Karpas-422 (cell line): Measurements from ENCODE around the gene ANKRD40. TPM values are rescaled to one million over a fixed set of nuclear protein-coding genes. Genes with fewer than 3 reads are reported as not detected.

Source experiments
- DNase-seq: peaks from one replicate; pipeline ENCODE4 v3.0.0-alpha.2; 2015
- H2AFZ ChIP-seq: fragments of 200-600 bp; sonication (generic); 2 replicates; pipeline ENCODE4 v1.6.1; 2014; ENCODE audit warnings: antibody characterized with exemption, low read length, mixed read lengths
- H3K27ac ChIP-seq: fragments of 200-600 bp; sonication (generic); 2 replicates; pipeline ENCODE4 v1.5.1; 2014; ENCODE audit warnings: mild to moderate bottlenecking, low read length, moderate library complexity
- H3K27me3 ChIP-seq: fragments of 200-600 bp; sonication (generic); 2 replicates; pipeline ENCODE4 v1.6.1; 2014; ENCODE audit warnings: low read length, mixed read lengths
- H3K36me3 ChIP-seq: fragments of 200-600 bp; sonication (generic); 2 replicates; pipeline ENCODE4 v1.6.1; 2014; ENCODE audit warnings: low read length, mixed read lengths; ENCODE audit not compliant: insufficient read depth
- H3K4me1 ChIP-seq: fragments of 200-600 bp; sonication (generic); 2 replicates; pipeline ENCODE4 v1.6.1; 2014; ENCODE audit warnings: mild to moderate bottlenecking, low read length, mixed read lengths
- H3K4me2 ChIP-seq: fragments of 200-600 bp; sonication (generic); 2 replicates; pipeline ENCODE4 v1.6.1; 2014; ENCODE audit warnings: low read length, low read depth, mild to moderate bottlenecking; ENCODE audit not compliant: poor library complexity, severe bottlenecking
- H3K4me3 ChIP-seq: fragments of 200-600 bp; sonication (generic); 2 replicates; pipeline ENCODE4 v1.5.1; 2014; ENCODE audit warnings: mild to moderate bottlenecking, antibody characterized with exemption, low read length, mixed read lengths
- H3K79me2 ChIP-seq: fragments of 200-600 bp; sonication (generic); 2 replicates; pipeline ENCODE4 v1.6.1; 2014; ENCODE audit warnings: mild to moderate bottlenecking, low read length, mixed read lengths
- H3K9ac ChIP-seq: fragments of 200-600 bp; sonication (generic); 2 replicates; pipeline ENCODE4 v1.6.0; 2014; ENCODE audit warnings: low read length
- H3K9me2 ChIP-seq: fragments of 200-600 bp; sonication (generic), shearing (Covaris generic); replicated peaks from 2 replicates; pipeline ENCODE4 v1.6.0; 2014; ENCODE audit warnings: mild to moderate bottlenecking, low read length, moderate library complexity; ENCODE audit not compliant: insufficient read depth
- H3K9me3 ChIP-seq: fragments of 300-700, 200-600 bp; sonication (generic); 2 replicates; pipeline ENCODE4 v1.6.1; 2014; ENCODE audit warnings: low read length, mixed read lengths
- H4K20me1 ChIP-seq: fragments of 200-600 bp; sonication (generic); 2 replicates; pipeline ENCODE4 v1.6.1; 2014; ENCODE audit warnings: mild to moderate bottlenecking, antibody characterized with exemption, low read length, low read depth; ENCODE audit not compliant: insufficient read depth
- total RNA-seq: library from RNA; depleted of rRNA; stranded (reverse); fragments of >200 nt; shearing (Covaris generic); gene quantifications from 2 replicates; pipeline ENCODE4 v1.2.3, GENCODE V29; 2014; ENCODE audit warnings: low replicate concordance

The ANKRD40 gene
- total RNA-seq, 1 experiment from 2014 or later: 34.1 TPM

- H3K9me2 ChIP-seq: no peaks in the 10 kb centered on the region
- no peaks in the 10 kb centered on the region for H3K9me3 ChIP-seq
- H3K27ac ChIP-seq: peak overlapping the region; percentile 88
- 0 out of 2 replicates have a peak, but pooled peaks cover under 1% of the 10 kb centered on the region for H3K36me3 ChIP-seq
- no peaks in the 10 kb centered on the region for H3K27me3 ChIP-seq
- peaks cover 58% of the 10 kb centered on the region for H3K79me2 ChIP-seq
- H3K4me3 ChIP-seq: peak overlapping the region; percentile 91
- peak; percentile 64 for DNase-seq
- peak overlapping the region; percentile 90 for H3K9ac ChIP-seq
- H3K4me1 ChIP-seq: peaks cover 31% of the 10 kb centered on the region
- peak overlapping the region; percentile 90 for H3K4me2 ChIP-seq
- H4K20me1 ChIP-seq: no peaks in the 10 kb centered on the region
- H2AFZ ChIP-seq: peak overlapping the region; percentile 68; the same call in 1 of the 2 replicates
These were observed 611 bp upstream of the ANKRD40 start for GRCh38 chr17:50708050-50709000.

GRCh38 chr17:50703162-50703561 lies 4.6 kb downstream of the ANKRD40 start:
- Histone ChIP-seq H2AFZ (no peak overlapping the region), H3K4me2 (no peak overlapping the region), H3K9me2 (no peaks in the 10 kb centered on the region), H3K27ac (no peak overlapping the region), H3K4me1 (peaks cover 10% of the 10 kb centered on the region), H3K9ac (no peak overlapping the region), H3K79me2 (peaks cover 68% of the 10 kb centered on the region), H3K27me3 (no peaks in the 10 kb centered on the region), H4K20me1 (0 out of 2 replicates have a peak, but pooled peaks cover 7% of the 10 kb centered on the region), H3K36me3 (peaks cover 29% of the 10 kb centered on the region; the same call in 1 of the 2 replicates), H3K9me3 (no peaks in the 10 kb centered on the region), H3K4me3 (no peak overlapping the region)
- DNase-seq: no peak

GRCh38 chr17:50699410-50699809 lies 8.3 kb downstream of the ANKRD40 start:
- Histone ChIP-seq H3K9me2 (no peaks in the 10 kb centered on the region), H3K4me1 (0 out of 2 replicates have a peak, but pooled peaks cover 2% of the 10 kb centered on the region), H2AFZ (no peak overlapping the region), H4K20me1 (peaks cover 14% of the 10 kb centered on the region; the same call in 1 of the 2 replicates), H3K27me3 (no peaks in the 10 kb centered on the region), H3K9ac (no peak overlapping the region), H3K79me2 (peaks cover 34% of the 10 kb centered on the region), H3K4me3 (no peak overlapping the region), H3K9me3 (no peaks in the 10 kb centered on the region), H3K4me2 (no peak overlapping the region), H3K27ac (no peak overlapping the region), H3K36me3 (peaks cover 59% of the 10 kb centered on the region)
- no peak for DNase-seq

GRCh38 chr17:50697663-50698272 lies 9.9 kb downstream of the ANKRD40 start:
- Histone ChIP-seq H3K4me3 (no peak overlapping the region), H3K9me2 (no peaks in the 10 kb centered on the region), H2AFZ (no peak overlapping the region), H3K27me3 (no peaks in the 10 kb centered on the region), H3K79me2 (peaks cover 18% of the 10 kb centered on the region), H3K4me2 (no peak overlapping the region), H3K4me1 (no peaks in the 10 kb centered on the region), H4K20me1 (peaks cover 8% of the 10 kb centered on the region; the same call in 1 of the 2 replicates), H3K9me3 (no peaks in the 10 kb centered on the region), H3K36me3 (peaks cover 65% of the 10 kb centered on the region), H3K9ac (no peak overlapping the region), H3K27ac (no peak overlapping the region)
- no peak for DNase-seq

- Histone ChIP-seq H3K79me2 (peaks cover 12% of the 10 kb centered on the region), H3K9me2 (no peaks in the 10 kb centered on the region), H3K27ac (no peak overlapping the region), H3K36me3 (peaks cover 59% of the 10 kb centered on the region), H3K4me3 (no peak overlapping the region), H4K20me1 (peaks cover 7% of the 10 kb centered on the region; the same call in 1 of the 2 replicates), H3K9me3 (no peaks in the 10 kb centered on the region), H3K9ac (no peak overlapping the region), H3K4me1 (no peaks in the 10 kb centered on the region), H2AFZ (no peak overlapping the region), H3K27me3 (no peaks in the 10 kb centered on the region), H3K4me2 (no peak overlapping the region)
- DNase-seq: no peak
These were observed 10.7 kb downstream of the ANKRD40 start for GRCh38 chr17:50697062-50697461.

- H2AFZ ChIP-seq: no peak overlapping the region
- DNase-seq: no peak
- no peaks in the 10 kb centered on the region for H3K27me3 ChIP-seq
- H3K27ac ChIP-seq: no peak overlapping the region
- no peaks in the 10 kb centered on the region for H3K9me2 ChIP-seq
- H3K36me3 ChIP-seq: peaks cover 59% of the 10 kb centered on the region
- no peak overlapping the region for H3K4me3 ChIP-seq
- peaks cover 7% of the 10 kb centered on the region; the same call in 1 of the 2 replicates for H4K20me1 ChIP-seq
- no peaks in the 10 kb centered on the region for H3K4me1 ChIP-seq
- H3K9me3 ChIP-seq: no peaks in the 10 kb centered on the region
- H3K79me2 ChIP-seq: peaks cover 6% of the 10 kb centered on the region
- no peak overlapping the region for H3K4me2 ChIP-seq
- no peak overlapping the region for H3K9ac ChIP-seq
These were observed 11.3 kb downstream of the ANKRD40 start for GRCh38 chr17:50696365-50696879.

- no peak overlapping the region for H3K27ac ChIP-seq
- no peak overlapping the region for H3K4me3 ChIP-seq
- no peak for DNase-seq
- H3K9ac ChIP-seq: no peak overlapping the region
- no peak overlapping the region for H3K4me2 ChIP-seq
- no peak overlapping the region for H2AFZ ChIP-seq
- H3K9me2 ChIP-seq: no peaks in the 10 kb centered on the region
- H3K36me3 ChIP-seq: peaks cover 40% of the 10 kb centered on the region
- H3K9me3 ChIP-seq: no peaks in the 10 kb centered on the region
- no peaks in the 10 kb centered on the region for H3K79me2 ChIP-seq
- peaks cover 7% of the 10 kb centered on the region; the same call in 1 of the 2 replicates for H4K20me1 ChIP-seq
- H3K27me3 ChIP-seq: no peaks in the 10 kb centered on the region
- H3K4me1 ChIP-seq: no peaks in the 10 kb centered on the region
These were observed 14.6 kb downstream of the ANKRD40 start for GRCh38 chr17:50693036-50693682.
